GM19351 (cell line): Measurements from ENCODE around the gene ATRIP.
"Not testable (repeated sequence)": the region's sequence is repeated elsewhere in the genome, so short reads cannot be mapped to it uniquely, and the experiment has no call there.

Source experiments
- ATAC-seq: cut with Tn5 transposase; IDR thresholded peaks from one replicate; pipeline ENCODE4 v1.9.1; 2021; ENCODE audit warnings: mild to moderate bottlenecking, moderate library complexity; ENCODE audit not compliant: unreplicated experiment

ATRIP gene

DNA sequence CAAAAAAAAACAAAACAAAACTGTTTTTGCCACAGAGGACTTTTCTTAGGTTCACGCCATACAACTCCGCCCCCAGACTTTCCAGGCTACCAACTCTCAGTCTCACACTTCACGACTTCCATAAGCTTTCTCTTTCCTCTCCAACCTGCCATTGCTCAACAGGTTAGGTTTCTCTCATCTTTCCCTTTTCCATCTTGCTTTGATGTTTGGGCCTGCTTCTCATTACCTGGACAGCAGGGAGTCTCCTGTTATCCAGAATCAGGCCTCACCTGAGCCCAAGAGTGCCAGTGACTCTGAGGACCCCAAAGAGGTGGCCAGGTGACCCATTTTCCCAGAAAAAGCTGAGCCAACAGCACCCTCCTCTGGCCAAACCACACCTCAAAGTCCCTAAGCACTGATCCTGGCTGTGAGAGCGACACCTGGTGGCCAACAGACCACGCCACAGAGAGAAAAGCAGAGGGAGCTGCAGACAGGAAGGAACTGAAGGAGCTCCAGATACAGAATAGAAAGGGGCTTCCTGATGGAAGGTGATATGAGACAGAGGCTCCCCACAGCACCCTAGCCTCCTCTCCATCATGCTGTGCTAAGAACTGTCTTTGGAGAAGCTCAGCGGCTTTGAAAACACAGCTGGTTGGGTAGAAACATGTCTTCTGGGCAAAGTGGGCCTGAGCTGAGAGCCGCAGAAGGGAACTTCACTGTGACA is 10.6 kb upstream of the ATRIP start:
- ATAC-seq, result no peak

DNA sequence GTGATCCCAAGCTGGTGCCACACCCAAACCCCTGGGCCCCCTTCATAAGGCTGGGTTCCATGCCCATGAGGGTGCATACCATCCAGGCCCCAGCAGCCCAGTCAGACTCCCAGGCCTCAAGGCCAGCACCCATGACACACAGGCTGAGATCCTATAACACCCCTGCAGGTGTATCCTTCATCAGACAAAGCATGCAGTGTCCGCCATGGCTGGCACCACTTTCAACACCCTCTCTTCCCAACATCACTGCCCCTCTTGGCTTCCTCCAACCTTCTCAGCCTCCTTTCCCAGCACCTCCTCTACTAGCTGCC is 10.1 kb upstream of the ATRIP start:
- ATAC-seq, result no peak

DNA sequence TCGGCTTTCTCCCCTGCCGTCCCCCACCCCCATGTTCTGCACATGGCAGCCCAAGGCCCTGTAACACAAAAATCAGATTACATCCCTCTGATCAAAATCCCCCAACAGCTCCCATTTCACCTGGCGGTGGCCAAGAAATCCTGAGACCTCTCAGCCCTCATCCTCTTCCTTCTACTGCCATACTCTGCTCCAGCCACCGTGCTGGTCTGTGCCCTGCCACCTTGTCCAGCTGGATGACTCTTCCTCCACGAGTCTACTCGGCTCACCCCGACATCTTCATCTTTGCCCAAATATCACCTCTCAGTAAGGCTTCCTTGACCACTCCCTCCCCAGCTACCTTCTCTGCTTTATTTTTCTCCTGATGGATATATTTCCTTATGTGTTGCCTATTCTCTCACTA is 9.7 kb upstream of the ATRIP start:
- no peak for ATAC-seq

DNA sequence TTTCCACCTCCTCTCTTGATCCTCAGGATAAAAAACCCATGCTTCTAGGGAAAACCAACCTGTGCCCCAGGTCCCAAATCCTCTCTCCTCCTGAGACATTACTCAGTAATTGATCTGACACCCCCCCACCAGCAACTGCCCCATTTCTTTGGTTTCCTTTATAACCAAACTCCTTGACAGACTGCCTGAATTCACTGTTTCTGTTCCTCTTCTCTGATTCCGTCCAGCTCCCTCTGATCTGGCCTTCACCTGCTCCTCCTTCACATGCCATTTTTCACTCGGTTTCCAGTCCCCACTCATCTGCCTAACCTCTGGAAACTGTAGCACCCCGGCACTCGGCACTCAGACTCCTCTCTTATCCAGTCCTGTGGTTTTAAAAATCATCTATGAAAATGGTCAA is 8.7 kb upstream of the ATRIP start:
- no peak for ATAC-seq

DNA sequence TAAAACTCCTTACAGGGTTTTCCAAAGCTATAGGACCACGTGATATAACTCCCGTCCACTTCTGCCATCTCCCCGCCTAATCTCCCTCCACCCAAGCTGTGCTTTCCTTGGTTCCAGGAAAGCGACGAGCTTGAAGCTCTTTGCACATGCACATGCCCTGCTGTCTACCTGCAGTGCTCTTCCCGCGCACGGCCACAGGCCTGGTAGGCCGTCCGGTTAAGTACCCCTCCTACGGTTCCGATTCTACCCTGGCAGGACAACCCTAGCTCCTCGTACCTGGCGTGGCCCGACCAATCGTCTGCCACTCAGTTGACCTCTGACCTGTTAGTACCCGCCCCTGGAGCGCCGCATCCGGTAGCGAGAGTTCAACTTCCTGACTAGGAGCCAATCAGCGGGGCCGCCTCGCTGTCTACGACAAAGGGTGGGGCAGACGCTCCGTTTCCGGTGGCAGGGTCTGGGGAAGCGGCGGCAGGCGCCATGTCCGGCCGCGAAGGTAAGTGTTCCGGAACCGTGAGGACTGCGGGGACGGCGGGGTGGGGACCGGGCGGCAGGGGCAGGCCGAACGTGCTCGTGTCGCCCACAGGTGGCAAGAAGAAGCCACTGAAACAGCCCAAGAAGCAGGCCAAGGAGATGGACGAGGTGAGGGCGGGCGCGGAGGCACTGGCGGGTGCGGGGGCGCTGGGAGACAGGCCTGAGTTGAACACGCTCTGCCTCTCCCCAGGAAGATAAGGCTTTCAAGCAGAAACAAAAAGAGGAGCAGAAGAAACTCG is 6.5 kb upstream of the ATRIP start, which contains the start of the genes CCDC51 and TMA7:
TSS of gene CCDC51 (minus strand) at position 300 of the 770 bp plus-strand sequence. CDS start 4,991 bp downstream, outside the sequence.
TSS of gene TMA7 (plus strand) at position 438 of the 770 bp plus-strand sequence. CDS start at position 478, 40 bp downstream.
- ATAC-seq, result peak; percentile 92

DNA sequence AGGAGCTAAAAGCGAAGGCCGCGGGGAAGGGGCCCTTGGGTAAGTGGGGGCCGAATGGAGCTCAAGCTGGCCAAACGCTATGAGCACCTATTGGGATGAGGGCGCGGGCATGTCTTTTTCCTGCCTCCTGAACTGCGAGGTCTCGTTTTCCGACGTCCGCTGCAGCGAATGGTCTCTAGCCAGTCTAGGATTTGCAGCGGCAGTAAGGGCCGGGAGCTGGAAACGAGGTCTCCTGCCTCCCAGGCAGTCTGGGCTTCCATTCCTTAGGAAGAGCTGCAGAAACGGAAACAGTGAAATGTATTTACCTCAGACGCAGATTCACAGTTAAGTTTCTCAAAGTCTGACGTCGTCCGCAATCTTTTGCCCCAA is 6.0 kb upstream of the ATRIP start:
- no peak for ATAC-seq

DNA sequence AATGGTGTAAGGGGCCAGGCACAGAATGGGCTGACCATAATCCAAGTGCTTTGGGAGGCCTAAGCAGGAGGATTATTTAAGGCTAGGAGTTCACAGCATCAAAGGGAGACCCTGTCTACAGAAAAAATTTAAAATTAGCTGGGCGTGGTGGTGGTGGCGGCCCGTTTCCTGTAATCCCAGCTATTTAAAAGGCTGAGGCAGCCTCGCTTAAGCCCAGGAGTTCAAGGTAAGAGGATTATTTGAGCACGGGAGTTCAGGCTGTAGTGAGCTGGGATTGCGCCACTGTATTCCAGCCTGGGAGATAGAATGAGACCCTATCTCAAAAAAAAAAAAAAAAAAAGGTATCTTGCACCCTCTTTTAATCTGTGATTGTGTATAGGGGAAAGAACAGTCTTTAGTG is 4.6 kb upstream of the ATRIP start:
- ATAC-seq, result no peak

DNA sequence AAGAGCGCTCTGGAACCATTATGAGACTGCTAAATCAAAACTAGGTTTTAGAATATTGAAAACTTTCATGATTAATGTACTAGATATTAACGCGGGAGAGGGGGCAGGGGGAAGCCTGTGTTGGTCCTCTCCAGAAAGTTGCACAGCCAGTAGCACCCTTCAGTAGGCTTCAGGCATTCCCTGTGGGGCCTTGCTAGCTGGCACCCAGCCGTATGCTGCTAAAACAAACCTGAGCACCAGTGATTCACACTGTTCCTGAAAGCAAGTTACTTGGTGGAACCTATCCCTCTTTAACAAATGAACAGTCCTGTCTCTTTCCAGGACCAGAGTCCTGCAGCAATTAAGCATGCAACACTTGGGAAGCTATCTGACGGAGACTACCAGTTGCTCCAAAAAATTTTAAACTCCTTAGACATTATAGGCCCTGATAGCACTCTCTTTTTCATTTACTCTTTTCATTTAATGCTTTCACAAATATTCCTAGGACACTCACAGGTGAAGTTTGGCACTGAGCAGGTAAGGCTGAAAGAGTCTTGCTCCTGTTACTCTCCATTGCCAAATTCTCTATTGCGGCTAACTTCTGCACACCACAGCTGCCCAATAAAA is 1.2 kb upstream of the ATRIP start:
- no peak for ATAC-seq

DNA sequence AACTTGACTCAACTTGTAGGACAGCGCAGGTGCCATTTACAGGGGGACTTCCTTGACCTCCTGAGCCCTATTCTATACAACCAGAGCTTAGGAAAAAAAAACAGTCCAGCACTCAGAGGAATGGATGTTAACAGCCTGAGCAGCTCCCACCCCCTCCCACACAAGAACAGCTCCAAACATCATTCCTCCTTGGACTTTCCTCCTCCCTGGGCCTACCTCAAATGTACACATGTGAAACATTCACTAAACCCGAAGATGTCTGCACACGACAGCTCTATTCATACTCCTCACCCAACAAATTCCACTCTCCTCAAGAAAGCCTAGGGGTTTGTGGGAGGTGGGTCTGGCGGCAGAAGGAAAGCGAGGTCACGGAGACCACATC is 503 bp upstream of the ATRIP start:
- ATAC-seq, result no peak

DNA sequence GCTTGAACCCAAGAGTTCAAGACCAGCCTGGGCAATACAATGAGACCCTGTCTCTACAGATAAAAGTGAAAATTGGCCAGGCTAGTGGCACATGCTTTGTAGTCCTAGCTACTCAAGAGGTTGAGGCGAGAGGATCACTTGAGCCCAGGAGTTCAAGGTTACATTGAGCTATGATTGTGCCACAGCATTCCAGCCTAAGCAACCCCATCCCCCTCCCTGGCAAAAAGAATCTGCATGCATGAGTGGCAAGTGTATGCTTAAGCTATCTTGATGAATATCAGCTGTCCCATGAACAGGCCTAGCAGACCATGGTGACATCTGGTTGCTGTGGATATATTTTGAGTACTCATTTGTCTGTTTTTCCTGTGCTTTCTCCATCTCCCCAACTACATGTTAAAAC is 4.7 kb downstream of the ATRIP start:
- ATAC-seq, result no peak

DNA sequence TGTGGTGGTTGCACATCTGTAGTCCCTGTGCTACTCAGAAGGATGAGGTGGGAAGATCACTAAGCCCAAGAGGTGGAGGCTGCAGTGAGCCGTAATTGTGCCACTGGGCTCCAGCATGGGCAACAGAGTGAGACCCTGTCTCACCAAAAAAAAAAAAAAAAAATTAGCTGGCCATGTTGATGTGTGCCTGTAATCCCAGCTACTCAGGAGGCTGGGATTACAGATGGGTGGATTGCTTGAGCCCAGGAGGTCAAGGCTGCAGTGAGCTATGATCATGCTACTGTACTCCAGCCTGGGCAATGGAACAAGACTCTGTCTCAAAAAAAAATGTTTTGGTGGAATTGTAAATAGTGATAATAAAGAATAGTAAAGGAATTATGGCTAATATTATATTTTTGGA is 9.9 kb downstream of the ATRIP start:
- no peak for ATAC-seq

DNA sequence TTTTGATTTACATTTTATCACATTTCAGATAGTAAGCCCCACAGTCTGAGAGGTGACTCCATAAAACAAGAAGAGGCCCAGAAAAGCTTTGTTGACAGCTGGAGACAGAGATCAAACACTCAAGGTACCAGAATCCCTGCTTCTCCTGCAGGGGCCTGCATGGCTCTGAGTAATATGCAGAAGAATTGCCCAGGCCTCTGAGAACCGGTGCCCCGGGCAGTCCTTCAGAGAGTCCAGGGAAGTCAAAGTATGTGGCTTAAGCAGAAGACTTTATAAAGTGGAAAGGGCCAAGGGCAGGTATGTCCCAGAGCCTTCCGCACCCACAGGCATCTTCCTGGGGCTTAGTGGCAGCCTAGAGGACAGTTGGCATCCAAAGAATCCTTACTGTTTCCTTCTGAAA is 12.8 kb downstream of the ATRIP start:
- no peak for ATAC-seq

DNA sequence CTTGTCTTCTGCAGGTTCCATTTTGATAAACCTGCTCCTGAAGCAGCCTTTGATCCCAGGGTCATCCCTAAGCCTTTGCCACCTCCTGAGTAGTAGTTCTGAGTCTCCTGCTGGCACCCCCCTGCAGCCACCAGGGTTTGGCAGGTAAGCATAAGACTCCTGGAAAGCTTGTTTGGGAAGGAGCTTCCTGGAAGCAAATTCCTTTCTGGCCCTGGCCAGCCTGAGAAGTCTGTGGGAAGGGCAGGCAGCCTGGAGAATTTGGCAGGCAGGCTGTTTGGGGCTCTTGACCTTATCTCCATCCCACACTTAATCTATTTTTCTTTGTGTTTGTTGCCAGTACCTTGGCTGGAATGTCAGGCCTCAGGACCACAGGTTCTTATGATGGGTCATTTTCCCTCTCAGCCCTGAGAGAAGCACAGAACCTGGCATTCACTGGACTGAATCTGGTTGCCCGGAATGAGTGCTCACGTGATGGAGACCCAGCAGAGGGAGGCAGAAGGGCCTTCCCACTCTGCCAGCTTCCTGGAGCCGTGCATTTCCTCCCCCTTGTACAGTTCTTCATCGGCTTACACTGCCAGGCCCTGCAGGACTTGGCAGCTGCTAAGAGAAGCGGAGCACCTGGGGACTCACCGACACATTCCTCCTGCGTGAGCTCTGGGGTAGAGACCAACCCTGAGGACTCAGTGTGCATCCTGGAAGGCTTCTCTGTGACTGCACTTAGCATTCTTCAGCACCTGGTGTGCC is 13.4 kb downstream of the ATRIP start:
- no peak for ATAC-seq

DNA sequence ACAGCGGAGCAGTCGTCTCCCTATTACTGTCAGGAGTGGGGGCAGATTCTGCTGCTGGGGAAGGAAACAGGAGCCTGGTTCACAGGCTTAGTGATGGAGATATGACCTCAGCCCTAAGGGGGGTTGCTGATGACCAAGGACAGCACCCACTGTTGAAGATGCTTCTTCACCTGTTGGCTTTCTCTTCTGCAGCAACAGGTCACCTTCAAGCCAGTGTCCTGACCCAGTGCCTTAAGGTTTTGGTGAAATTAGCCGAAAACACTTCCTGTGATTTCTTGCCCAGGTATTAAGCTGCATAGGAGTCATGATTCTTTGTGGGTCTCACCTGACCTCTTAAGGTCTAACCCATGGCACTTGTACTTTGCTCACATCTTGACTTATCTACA is 14.0 kb downstream of the ATRIP start:
- no peak for ATAC-seq

DNA sequence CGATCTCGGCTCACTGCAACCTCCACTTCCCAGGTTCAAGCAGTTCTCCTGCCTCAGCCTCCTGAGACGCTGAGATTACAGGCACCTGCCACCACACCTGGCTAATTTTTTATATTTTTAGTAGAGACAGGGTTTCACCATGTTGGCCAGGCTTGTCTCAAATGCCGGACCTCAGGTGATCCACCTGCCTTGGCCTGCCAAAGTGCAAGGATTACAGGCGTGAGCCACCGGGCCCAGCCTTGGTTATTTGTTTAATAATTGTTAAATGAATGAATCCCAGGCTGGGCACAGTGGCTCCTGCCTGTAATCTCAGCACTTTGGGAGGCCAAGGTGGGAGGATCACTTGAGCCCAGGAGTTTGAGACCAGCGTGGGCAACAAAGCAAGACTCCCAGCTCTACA is 15.2 kb downstream of the ATRIP start:
- not testable (repeated sequence) for ATAC-seq

DNA sequence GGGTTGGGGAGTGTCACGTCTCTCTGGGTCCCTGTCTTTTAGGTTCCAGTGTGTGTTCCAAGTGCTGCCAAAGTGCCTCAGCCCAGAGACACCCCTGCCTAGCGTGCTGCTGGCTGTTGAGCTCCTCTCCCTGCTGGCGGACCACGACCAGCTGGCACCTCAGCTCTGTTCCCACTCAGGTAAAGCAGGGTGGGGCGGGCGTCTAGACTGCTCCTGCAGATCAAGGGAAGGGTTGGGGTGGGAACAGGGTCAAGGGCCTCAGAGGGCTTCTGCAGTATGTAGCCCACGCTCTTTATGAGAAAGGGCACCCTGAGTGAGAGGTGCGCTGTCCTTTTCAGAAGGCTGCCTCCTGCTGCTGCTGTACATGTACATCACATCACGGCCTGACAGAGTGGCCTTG is 17.2 kb downstream of the ATRIP start:
- no peak for ATAC-seq

DNA sequence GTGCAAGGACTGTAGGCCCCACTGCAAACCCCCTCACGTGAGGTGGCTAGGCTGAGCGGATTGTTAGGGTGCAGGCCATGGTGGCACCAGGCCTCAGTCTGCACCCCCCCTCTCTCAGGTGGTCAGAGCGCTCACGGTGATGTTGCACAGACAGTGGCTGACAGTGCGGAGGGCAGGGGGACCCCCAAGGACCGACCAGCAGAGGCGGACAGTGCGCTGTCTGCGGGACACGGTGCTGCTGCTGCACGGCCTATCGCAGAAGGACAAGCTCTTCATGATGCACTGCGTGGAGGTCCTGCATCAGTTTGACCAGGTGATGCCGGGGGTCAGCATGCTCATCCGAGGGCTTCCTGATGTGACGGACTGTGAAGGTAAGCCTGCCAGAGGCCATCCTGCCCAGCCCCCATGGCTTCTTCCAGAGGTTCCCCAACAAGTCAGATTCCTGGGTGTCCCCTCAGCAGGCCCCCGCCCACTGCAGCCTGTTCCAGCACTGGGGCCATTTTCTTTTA is 18.2 kb downstream of the ATRIP start:
- no peak for ATAC-seq

DNA sequence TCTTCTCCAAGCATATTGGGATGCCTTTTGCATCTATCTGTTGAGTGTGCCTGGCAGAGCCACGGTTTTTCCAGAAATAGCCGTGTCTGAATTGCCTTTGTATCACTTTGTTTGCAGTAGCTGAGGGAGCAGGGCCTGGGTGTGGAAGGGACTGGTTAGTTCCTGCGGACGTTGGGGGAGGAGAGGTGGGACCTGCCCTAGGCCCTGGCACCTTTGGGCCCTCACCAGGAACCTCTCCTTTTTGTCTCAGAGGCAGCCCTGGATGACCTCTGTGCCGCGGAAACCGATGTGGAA is 18.6 kb downstream of the ATRIP start:
- ATAC-seq, result no peak

DNA sequence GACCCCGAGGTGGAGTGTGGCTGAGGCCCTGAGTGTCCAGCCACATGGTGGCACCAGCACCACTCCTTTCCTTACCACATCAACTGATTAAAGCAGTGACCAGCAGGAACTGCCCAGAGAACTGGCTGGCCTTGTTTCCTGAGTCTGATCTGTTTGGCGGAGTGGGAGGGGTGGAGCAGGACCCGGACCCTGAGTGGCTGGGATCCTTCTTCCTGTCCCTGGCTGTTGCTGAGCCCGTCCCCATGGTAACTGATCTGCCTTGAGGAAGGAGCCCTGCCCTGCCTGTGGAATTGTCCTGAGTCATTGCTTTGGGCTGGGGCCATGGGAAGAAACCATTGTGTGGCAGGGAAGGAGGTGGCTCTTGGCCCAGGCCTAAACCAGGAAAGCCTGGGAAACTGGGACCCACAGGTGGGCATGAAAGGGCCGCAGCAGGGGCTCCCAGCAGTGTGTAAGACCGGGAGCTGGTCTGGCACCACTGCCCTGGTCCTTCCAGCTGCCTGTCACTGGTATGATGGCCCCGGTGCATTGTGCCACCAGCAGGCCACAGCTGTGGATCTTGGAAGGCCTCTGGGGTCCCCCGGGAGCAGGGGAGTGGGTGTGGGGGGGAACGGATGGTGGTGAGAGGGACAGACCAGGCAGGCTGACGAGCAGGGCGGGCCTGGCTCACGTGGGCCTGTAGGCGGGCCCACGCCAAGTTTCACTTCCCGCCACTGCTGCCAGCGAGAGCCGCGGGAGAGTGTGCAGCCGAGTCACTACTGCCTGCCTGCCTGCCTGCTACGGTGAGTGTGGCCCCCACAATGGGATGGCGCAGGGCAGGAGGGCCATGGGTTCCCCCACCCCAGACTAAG is 19.2 kb downstream of the ATRIP start:
- peak; percentile 94 for ATAC-seq

DNA sequence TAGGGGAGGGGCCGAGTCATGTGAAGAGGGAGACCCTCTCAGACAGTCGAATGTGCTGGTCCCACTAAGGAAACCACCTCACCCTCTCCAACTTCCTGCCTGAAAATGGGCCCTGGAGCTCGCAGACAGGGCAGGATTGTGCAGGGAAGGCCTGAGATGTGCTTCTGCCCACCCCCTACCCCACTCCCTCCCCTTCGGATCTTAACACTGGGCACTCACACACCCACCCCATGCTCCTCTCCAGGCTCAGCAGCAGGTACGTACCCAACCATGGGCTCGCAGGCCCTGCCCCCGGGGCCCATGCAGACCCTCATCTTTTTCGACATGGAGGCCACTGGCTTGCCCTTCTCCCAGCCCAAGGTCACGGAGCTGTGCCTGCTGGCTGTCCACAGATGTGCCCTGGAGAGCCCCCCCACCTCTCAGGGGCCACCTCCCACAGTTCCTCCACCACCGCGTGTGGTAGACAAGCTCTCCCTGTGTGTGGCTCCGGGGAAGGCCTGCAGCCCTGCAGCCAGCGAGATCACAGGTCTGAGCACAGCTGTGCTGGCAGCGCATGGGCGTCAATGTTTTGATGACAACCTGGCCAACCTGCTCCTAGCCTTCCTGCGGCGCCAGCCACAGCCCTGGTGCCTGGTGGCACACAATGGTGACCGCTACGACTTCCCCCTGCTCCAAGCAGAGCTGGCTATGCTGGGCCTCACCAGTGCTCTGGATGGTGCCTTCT is 20.0 kb downstream of the ATRIP start:
- peak; percentile 27 for ATAC-seq
